Anterior cingulate cortex (tissue), 58 donors: ENCODE measurements around the gene SH3BP4.
A peak's percentile ranks its signal among the peaks of the same experiment; 100 is the strongest.

ENCODE experiments used
- DNase-seq, 58 donors: peaks; one replicate each; lab custom pipeline; 2025; lab: John Stamatoyannopoulos, UW

The SH3BP4 gene

GRCh38 chr2:234963773-234964615 lies 12.2 kb downstream of the SH3BP4 start:
- no peak for DNase-seq

DNA sequence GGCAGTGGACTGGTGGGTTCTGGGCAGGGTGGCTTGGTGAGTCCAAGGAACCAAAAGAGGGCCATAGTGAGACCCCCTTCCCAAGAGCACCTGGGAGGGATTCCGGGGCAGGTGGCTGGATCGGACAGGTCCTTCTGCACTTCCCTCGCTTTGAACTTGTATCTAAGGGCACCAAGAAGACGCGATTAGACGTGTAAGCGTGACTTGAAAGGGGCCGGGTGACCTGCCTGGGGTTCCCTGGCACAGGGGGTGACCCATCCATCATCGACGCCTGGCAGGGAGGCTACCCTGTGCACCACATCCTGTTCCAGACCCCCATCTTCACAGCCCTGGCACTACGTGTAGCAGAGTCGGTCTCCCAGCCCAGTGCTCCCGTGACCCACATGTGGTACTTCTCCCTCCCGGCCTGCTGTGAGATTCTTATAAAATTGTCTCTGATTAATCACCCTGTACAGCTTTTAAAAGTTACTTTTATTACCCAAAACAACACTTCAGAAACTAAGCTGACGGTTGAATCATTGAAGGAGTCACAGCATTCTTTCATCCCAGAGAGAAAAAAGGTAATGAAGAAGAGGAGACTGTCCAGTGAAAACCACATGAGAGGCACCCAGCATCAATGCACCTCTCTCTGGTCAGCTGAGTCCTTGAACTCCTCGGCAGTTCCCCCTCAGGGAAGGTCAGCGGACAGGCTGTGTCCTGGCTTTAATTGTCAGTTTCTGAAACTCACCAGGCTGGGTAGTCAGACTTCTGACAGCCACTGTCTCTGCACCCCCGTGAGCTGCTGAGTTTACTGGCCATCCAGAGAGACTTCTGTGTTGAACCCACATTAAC lies 13.0 kb downstream of the SH3BP4 start:
- no peak for DNase-seq

DNA sequence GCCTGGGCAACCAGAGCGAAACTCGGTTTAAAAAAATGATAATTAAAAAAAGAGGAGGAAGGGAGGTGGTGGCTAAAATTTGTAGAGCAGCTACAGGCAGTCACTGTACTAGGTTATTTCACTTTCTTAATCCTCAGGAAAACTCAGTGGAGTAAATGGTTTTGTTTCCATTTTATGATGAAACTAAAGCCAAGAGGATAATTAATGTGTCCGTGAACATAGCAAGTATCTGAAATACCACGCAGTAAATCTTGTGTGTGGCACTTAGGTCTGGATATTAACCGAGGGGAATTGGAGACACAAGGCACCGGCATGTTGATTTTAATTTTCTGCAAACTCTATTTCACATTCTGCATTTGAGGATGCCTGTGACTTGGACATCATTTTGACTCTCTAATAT lies 14.5 kb downstream of the SH3BP4 start:
- DNase-seq, result no peak

GRCh38 chr2:234967201-234967869 lies 15.5 kb downstream of the SH3BP4 start:
- DNase-seq, result no peak

- DNase-seq, result no peak
Measured at GRCh38 chr2:234967870-234968208, 16.0 kb downstream of the SH3BP4 start.

DNA sequence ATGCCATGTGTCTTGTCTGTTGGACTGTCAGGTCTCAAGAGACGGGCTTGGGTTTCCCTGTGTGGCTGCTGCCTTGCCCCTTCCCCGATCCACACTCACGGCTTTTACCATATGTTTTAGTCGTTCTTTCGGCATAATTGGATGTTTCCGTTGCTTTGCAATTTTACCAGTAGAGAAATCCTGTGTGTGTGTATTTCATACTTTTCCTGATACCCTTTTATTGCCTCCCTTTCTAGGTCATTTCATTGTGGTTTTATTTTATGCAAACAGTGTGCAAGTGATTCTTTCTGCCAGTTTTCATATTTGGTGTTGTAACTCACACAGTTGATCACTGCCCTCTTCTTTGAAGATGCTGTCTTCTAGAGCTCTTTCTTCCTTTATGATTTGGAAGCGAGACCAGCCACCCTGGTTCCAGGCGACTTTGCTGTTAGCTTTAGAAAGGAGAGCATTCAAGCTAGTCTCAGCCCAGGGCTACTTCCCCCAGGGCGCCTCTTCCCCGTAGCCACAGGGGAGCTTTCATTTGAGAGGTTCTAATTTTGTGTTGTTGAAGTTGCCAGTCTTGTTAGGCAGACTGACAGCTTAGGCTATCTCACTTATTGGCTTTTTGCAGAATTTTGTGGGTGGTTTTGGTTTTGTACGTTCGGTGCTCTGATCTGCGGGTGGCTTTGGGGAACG lies 17.0 kb downstream of the SH3BP4 start:
- DNase-seq, result no peak

- peak in 1 of 58 donors; percentile 26 for DNase-seq
Measured at GRCh38 chr2:234969306-234970098, 17.7 kb downstream of the SH3BP4 start.

GRCh38 chr2:234970099-234970440 lies 18.3 kb downstream of the SH3BP4 start:
- no peak for DNase-seq

DNA sequence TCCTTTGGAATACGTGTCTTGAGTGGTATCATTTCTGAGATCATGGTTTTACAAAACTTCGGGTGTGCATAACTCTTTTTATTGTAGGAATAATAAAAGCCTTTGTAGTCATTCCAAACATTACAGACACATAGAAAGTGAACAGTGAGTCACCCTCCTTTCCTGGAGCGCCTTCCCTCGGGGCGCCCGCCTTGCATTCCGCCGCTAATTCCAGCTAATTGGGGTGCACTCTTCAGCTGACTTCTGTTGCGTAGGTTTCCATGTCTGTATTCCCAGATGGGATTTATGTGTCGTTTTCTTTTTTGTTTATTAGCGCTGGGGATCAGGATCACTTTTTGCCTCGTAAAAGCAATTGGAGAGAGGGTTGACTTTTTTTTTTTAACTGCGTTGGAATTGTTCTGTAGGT lies 18.7 kb downstream of the SH3BP4 start:
- DNase-seq, result peak in 1 of 58 donors; percentile 11

DNA sequence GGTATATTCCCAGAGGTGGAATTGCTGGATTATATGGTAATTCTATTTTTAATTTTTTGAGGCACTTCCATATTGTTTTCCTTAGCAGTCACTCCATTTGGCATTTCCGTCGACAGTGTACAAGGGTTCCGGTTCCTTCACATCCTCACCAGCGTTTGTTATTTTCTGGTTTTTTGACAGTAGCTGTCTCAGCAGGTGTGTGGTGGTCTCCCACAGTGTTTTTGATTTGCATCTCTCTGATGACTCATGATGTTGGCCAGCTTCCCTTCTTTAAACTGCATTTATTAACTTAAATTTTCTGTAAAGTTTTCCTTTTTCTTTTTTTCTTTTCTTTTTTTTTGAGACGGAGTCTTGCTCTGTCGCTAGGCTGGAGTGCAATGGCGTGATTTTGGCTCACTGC lies 19.7 kb downstream of the SH3BP4 start:
- no peak for DNase-seq

- DNase-seq, result no peak
Measured at GRCh38 chr2:234973008-234973407, 21.2 kb downstream of the SH3BP4 start.

GRCh38 chr2:234974501-234975385 lies 22.9 kb downstream of the SH3BP4 start:
- DNase-seq, result peak in 9 of 58 donors; percentile 22 to 60 (median 43)

DNA sequence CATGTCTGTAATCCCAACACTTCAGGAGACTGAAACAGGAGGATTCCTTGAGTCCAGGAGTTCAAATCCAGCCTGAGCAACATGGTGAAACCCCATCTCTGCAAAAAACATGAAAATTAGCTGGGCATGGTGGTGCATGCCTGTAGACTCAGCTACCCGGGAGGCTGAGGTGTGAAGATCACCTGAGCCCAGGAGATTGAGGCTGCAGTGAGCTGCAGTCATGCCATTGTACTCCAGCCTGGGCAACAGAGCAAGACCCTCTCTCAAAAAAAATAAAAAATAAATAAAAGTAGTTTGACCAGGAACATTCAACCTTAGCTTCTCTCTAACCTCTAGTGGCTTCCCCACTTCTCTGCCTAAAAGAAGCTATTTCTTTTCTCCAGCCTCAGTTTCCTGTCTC lies 23.8 kb downstream of the SH3BP4 start:
- DNase-seq, result no peak

GRCh38 chr2:234976479-234977227 lies 24.8 kb downstream of the SH3BP4 start:
- no peak for DNase-seq

GRCh38 chr2:234977228-234977679 lies 25.4 kb downstream of the SH3BP4 start:
- DNase-seq, result peak in 1 of 58 donors; percentile 12

- no peak for DNase-seq
Measured at GRCh38 chr2:234978466-234979203, 26.8 kb downstream of the SH3BP4 start.
